KOPT-K1 (cell line): Measurements from ENCODE around the gene SNRPA1.

ENCODE experiments used
- H3K27ac ChIP-seq: fragments of 200-600 bp; sonication (generic); 2 replicates; pipeline ENCODE4 v1.5.1; 2016; ENCODE audit warnings: antibody characterized with exemption, mild to moderate bottlenecking, low read depth, low read length; ENCODE audit not compliant: poor library complexity, severe bottlenecking
- H3K36me3 ChIP-seq: fragments of 200-600 bp; sonication (generic); 2 replicates; pipeline ENCODE4 v1.5.1; 2017; ENCODE audit warnings: antibody characterized with exemption, mild to moderate bottlenecking, low read length, moderate library complexity; ENCODE audit not compliant: insufficient read depth
- H3K9me3 ChIP-seq: fragments of 200-600 bp; sonication (generic); 2 replicates; pipeline ENCODE4 v1.5.1; 2017; ENCODE audit warnings: antibody characterized with exemption, low read length, mild to moderate bottlenecking; ENCODE audit not compliant: insufficient read depth, poor library complexity, severe bottlenecking

SNRPA1 gene

GRCh38 chr15:101310161-101310480, 15.1 kb upstream of the SNRPA1 start:
- H3K27ac ChIP-seq: no peak overlapping the region
- no peaks in the 10 kb centered on the region for H3K36me3 ChIP-seq
- H3K9me3 ChIP-seq: no peaks in the 10 kb centered on the region

- no peak overlapping the region for H3K27ac ChIP-seq
- no peaks in the 10 kb centered on the region for H3K36me3 ChIP-seq
- no peaks in the 10 kb centered on the region for H3K9me3 ChIP-seq
Observed at GRCh38 chr15:101309436-101310160, 14.6 kb upstream of the SNRPA1 start.

GRCh38 chr15:101308604-101309435, 13.8 kb upstream of the SNRPA1 start:
- H3K9me3 ChIP-seq: no peaks in the 10 kb centered on the region
- H3K27ac ChIP-seq: no peak overlapping the region

GRCh38 chr15:101307897-101308603, 13.0 kb upstream of the SNRPA1 start:
- Histone ChIP-seq H3K36me3 (no peaks in the 10 kb centered on the region), H3K9me3 (no peaks in the 10 kb centered on the region), H3K27ac (no peak overlapping the region)

More at GRCh38 chr15:101308604-101309435, 13.8 kb upstream of the SNRPA1 start:
- no peaks in the 10 kb centered on the region for H3K36me3 ChIP-seq

GRCh38 chr15:101307048-101307896, 12.2 kb upstream of the SNRPA1 start:
- Histone ChIP-seq H3K27ac (no peak overlapping the region), H3K36me3 (no peaks in the 10 kb centered on the region), H3K9me3 (no peaks in the 10 kb centered on the region)

GRCh38 chr15:101306341-101307047, 11.4 kb upstream of the SNRPA1 start:
- Histone ChIP-seq H3K27ac (no peak overlapping the region), H3K36me3 (no peaks in the 10 kb centered on the region), H3K9me3 (no peaks in the 10 kb centered on the region)

GRCh38 chr15:101305820-101306255, 10.8 kb upstream of the SNRPA1 start:
- no peaks in the 10 kb centered on the region for H3K36me3 ChIP-seq
- H3K9me3 ChIP-seq: no peaks in the 10 kb centered on the region
- no peak overlapping the region for H3K27ac ChIP-seq

GRCh38 chr15:101303408-101303807, 8.4 kb upstream of the SNRPA1 start:
- Histone ChIP-seq H3K36me3 (no peaks in the 10 kb centered on the region), H3K27ac (no peak overlapping the region), H3K9me3 (no peaks in the 10 kb centered on the region)

- Histone ChIP-seq H3K9me3 (no peaks in the 10 kb centered on the region), H3K27ac (no peak overlapping the region), H3K36me3 (peaks cover 15% of the 10 kb centered on the region)
Observed at GRCh38 chr15:101296418-101297405, 1.7 kb upstream of the SNRPA1 start.

GRCh38 chr15:101295607-101296161, 636 bp upstream of the SNRPA1 start:
- H3K9me3 ChIP-seq: no peaks in the 10 kb centered on the region
- peaks cover 25% of the 10 kb centered on the region for H3K36me3 ChIP-seq
- H3K27ac ChIP-seq: peak overlapping the region; percentile 91

- H3K27ac ChIP-seq: no peak overlapping the region
- H3K36me3 ChIP-seq: peaks cover 51% of the 10 kb centered on the region
Observed at GRCh38 chr15:101293122-101293521, 1.9 kb downstream of the SNRPA1 start.

GRCh38 chr15:101288905-101289513, 6.0 kb downstream of the SNRPA1 start:
- Histone ChIP-seq H3K9me3 (no peaks in the 10 kb centered on the region), H3K36me3 (peaks cover 92% of the 10 kb centered on the region)

More at GRCh38 chr15:101293122-101293521, 1.9 kb downstream of the SNRPA1 start:
- no peaks in the 10 kb centered on the region for H3K9me3 ChIP-seq

More at GRCh38 chr15:101288905-101289513, 6.0 kb downstream of the SNRPA1 start:
- H3K27ac ChIP-seq: no peak overlapping the region
